GM20000 (cell line): ENCODE measurements around the gene RPF1.
A peak's percentile ranks its signal among the peaks of the same experiment; 100 is the strongest.

Experiments
- DNase-seq: peaks from one replicate; pipeline ENCODE4 v3.0.0; 2012; ENCODE audit warnings: low spot score
- TF ChIP-seq, protein P1 (sequence below): IDR thresholded peaks from 2 replicates; pipeline ENCODE4 v1.5.1; 2012; ENCODE audit warnings: mild to moderate bottlenecking, control low read depth; ENCODE audit errors: extremely low read depth, missing control alignments

Gene RPF1

GRCh38 chr1:84496498-84496897 is 17.4 kb downstream of the RPF1 start:
- TF ChIP-seq, protein P1, sequence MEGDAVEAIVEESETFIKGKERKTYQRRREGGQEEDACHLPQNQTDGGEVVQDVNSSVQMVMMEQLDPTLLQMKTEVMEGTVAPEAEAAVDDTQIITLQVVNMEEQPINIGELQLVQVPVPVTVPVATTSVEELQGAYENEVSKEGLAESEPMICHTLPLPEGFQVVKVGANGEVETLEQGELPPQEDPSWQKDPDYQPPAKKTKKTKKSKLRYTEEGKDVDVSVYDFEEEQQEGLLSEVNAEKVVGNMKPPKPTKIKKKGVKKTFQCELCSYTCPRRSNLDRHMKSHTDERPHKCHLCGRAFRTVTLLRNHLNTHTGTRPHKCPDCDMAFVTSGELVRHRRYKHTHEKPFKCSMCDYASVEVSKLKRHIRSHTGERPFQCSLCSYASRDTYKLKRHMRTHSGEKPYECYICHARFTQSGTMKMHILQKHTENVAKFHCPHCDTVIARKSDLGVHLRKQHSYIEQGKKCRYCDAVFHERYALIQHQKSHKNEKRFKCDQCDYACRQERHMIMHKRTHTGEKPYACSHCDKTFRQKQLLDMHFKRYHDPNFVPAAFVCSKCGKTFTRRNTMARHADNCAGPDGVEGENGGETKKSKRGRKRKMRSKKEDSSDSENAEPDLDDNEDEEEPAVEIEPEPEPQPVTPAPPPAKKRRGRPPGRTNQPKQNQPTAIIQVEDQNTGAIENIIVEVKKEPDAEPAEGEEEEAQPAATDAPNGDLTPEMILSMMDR = no peak
- DNase-seq = no peak

DNA sequence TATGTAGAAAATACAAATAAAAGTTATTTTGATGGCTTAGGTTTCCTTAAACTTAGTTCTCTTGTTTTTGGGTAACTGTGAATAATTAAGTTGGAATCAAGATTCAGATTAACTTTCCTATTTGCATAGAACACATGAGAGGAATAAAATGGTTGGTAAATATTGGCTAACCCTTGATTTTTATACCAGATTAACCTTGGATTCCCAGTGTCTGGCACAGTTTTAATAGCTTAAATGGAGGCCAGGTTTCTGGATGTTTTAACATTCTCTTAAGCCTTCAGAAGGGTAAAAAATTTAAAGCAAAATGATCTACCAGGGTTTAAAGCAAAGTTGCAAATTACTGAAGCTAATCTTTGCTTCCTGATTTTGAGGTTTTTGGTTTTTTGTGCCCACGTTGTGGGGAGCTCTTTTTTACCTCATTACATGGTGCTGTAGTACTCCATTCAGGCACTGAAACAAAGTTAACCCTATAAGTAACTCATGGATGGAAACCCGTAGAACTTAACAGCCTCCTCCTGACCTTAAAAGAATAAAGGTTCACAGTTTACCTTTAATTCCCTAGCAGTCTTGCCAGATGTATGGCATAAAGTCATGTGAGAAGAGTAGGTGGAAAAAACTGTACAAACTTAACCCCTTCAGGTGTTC is 18.7 kb downstream of the RPF1 start:
- TF ChIP-seq, protein P1 = no peak
- no peak for DNase-seq

- TF ChIP-seq, protein P1 = no peak
- no peak for DNase-seq
Observed at GRCh38 chr1:84502927-84503326, 23.9 kb downstream of the RPF1 start.

DNA sequence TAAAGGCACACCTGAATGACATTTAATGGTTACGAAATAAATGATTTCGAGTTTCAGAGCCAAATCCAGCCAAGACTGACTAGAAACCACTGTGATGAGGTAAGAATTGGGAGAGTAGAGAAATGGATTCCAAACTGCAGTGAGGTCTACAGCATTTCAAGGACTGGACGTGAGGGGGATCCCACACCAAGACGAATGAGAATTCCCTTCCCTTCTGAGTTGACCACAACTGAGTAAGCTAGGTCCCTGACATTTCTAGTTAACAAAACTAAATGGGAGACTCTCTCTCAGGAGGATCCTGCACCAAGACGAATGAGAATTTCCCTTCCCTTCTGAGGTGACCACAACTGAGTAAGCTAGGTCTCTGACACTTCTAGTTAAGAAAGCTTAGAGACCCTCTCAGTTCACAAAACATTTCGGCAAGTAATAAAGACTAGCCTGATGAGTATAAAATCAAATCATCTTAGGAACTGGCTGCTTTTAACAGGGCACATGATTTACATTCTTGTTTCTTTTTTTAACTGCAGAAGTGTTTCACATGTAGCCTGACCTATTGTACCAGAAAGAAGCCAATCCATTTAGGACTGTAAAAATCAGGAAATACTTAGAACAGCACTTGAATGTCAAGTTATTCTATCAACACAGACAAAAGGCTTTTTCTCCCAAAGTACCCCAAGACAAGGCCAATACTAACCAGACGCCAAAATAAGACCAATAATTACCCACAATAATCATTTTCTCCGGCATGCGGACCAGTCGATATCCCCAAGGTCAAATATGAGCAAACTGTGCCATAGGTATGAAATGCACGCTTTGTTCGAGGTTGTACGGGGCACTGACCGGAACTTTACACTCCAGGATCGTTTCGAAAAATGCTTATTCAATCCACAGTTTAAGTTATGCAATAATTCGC is 25.8 kb downstream of the RPF1 start:
- no peak for DNase-seq

GRCh38 chr1:84505493-84506001 is 26.5 kb downstream of the RPF1 start:
- TF ChIP-seq, protein P1 = no peak

More for the DNA sequence above, 25.8 kb downstream of the RPF1 start:
- TF ChIP-seq, protein P1 = no peak

DNA sequence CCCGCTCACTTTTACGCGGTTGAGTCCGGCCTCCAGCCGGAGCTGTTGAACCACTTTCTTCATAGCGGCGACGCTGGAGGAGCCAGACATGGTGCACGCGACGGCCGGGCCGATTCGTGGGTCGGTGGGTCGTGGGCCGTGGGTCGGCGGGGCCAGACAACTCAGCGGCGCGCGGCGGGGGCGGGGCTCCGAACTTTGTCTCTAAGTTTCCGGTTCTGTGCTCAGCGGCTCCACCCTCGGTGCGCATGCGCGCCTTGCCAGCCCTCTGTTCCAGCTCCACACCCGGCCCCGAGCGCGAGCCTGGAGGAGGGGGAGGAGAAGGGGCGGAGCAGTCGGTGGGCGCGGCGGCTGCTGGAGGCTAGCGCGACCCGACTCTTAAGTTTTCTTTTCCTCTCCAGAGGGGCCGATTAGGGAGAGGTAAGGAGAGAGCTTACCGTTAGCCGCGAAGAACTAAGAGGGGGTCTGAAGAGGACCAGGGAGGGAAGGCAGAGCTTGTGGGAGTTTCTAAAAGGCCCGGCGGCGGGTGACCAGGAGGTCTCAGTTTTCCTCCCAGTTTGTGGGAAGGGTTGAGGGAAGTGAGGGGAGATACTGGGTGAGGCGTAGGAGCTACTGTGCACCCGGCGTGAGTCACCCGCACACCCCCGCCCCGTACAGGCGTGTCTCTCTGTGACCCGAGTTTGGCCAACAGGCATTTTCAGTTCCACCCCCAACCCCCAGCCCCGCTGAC is 27.1 kb downstream of the RPF1 start, which contains the start of the genes GNG5 and SPATA1:
TSS of gene GNG5 (minus strand) at position 580 of the 727 bp plus-strand sequence. CDS start at position 90, 490 bp downstream.
TSS of gene SPATA1 (plus strand) at position 385 of the 727 bp plus-strand sequence. CDS start 9,974 bp downstream, outside the sequence.
- peak; percentile 98 for DNase-seq
- TF ChIP-seq, protein P1 = no peak

More at GRCh38 chr1:84505493-84506001, 26.5 kb downstream of the RPF1 start:
- DNase-seq = peak; percentile 76
